SK-N-MC (cell line): ENCODE measurements around the gene PWP1.

Experiments
- EZH2 ChIP-seq: fragments of 200-600 bp; sonication (generic); IDR thresholded peaks from one replicate; pipeline ENCODE4 v1.6.1; 2017; ENCODE audit warnings: antibody characterized with exemption
- FOXP2 ChIP-seq: optimal IDR thresholded peaks from 2 replicates; pipeline ENCODE3; 2011; ENCODE audit warnings: mild to moderate bottlenecking, moderate library complexity; ENCODE audit not compliant: insufficient read depth; ENCODE audit errors: extremely low read length, control extremely low read depth

DNA sequence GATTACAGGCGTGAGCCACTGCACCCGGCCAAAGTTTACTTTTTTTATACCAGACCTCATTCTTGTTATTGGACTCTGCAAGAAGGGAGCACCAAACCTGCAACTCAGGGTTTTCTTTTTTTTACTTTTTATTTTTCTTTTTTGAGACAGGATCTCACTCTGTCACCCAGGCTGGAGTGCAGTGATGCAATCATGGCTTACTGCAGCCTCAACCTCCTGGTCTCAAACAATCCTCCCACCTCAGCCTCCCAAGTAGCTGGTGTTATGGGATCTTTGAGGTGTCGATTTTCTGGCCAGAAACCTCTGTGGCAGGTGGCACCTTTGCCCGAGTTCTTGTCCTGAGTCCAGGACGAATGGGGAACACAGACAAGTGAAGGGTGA, 4.2 kb upstream of the PWP1 start:
- TF ChIP-seq FOXP2, result no peak
- TF ChIP-seq EZH2, result no peak
